ENCODE measurements around the gene ZNF25. TPM values are rescaled to one million over a fixed set of nuclear protein-coding genes. Genes with fewer than 3 reads are reported as not detected.
"Not testable (repeated sequence)": the region's sequence is repeated elsewhere in the genome, so short reads cannot be mapped to it uniquely, and the experiment has no call there.

Gene ZNF25
- total and polyA plus RNA-seq, 4 experiments from 2014 or later, result 6.1 to 14.7 (median 10.1) TPM

- Mint-ChIP-seq H3K4me1 (no peaks in the 10 kb centered on the region), H3K36me3 (peaks cover 82 to 89% of the 10 kb centered on the region in 2 donors), H3K27me3 (no peaks in the 10 kb centered on the region), H3K9me3 (peaks cover 3 to 55% (median 38%) of the 10 kb centered on the region in 8 donors), H3K27ac (no peak overlapping the region), H3K4me3 (no peak overlapping the region)
- H3K9me3 ChIP-seq (ENCODE audit: control insufficient read depth in 1 of 2, low read length in 2 of 2), result peaks cover 0 to 7% of the 10 kb centered on the region in 2 donors
- no peaks in the 10 kb centered on the region for H3K27me3 ChIP-seq (ENCODE audit: insufficient read depth, low read length)
- CTCF ChIA-PET (ENCODE audit: partially characterized antibody), result no interaction called here
- no peak overlapping the region for H3K27ac ChIP-seq (ENCODE audit: low read depth, low read length)
- no peaks in the 10 kb centered on the region for H3K4me1 ChIP-seq (ENCODE audit: insufficient read depth, low read length)
- intact Hi-C loops (cut with micrococcal nuclease), result no loop called here
- no peak overlapping the region for H3K4me3 ChIP-seq (ENCODE audit: low read length in 2 of 2)
- no peak for DNase-seq
- POLR2A ChIA-PET (ENCODE audit: partially characterized antibody), result no interaction called here
- H3K36me3 ChIP-seq (ENCODE audit: insufficient read depth, low read length), result peaks cover 38% of the 10 kb centered on the region
Measured at GRCh38 chr10:37952043-37952755, 24.2 kb downstream of the ZNF25 start.

GRCh38 chr10:37948210-37948609 is 28.2 kb downstream of the ZNF25 start:
- Histone ChIP-seq H3K27ac (ENCODE audit: low read depth, low read length) (no peak overlapping the region), H3K4me1 (ENCODE audit: insufficient read depth, low read length) (no peaks in the 10 kb centered on the region), H3K27me3 (ENCODE audit: insufficient read depth, low read length) (no peaks in the 10 kb centered on the region), H3K9me3 (ENCODE audit: control insufficient read depth in 1 of 2, low read length in 2 of 2) (peaks cover 0 to 7% of the 10 kb centered on the region in 2 donors), H3K4me3 (ENCODE audit: low read length in 2 of 2) (no peak overlapping the region), H3K36me3 (ENCODE audit: insufficient read depth, low read length) (peaks cover 15% of the 10 kb centered on the region)
- ChIA-PET CTCF (ENCODE audit: partially characterized antibody) (no interaction called here), POLR2A (ENCODE audit: partially characterized antibody) (no interaction called here)
- Mint-ChIP-seq H3K4me3 (no peak overlapping the region), H3K9me3 (peaks cover 3 to 32% (median 16%) of the 10 kb centered on the region in 8 donors), H3K27me3 (no peaks in the 10 kb centered on the region), H3K4me1 (no peaks in the 10 kb centered on the region), H3K36me3 (peaks cover 43 to 57% of the 10 kb centered on the region in 2 donors), H3K27ac (no peak overlapping the region)
- intact Hi-C loops (cut with micrococcal nuclease), result no loop called here
- no peak for DNase-seq

GRCh38 chr10:37947526-37947925 is 28.9 kb downstream of the ZNF25 start:
- Histone ChIP-seq H3K4me3 (ENCODE audit: low read length in 2 of 2) (no peak overlapping the region), H3K36me3 (ENCODE audit: insufficient read depth, low read length) (peaks cover 8% of the 10 kb centered on the region), H3K4me1 (ENCODE audit: insufficient read depth, low read length) (no peaks in the 10 kb centered on the region), H3K27ac (ENCODE audit: low read depth, low read length) (no peak overlapping the region), H3K27me3 (ENCODE audit: insufficient read depth, low read length) (no peaks in the 10 kb centered on the region), H3K9me3 (ENCODE audit: control insufficient read depth in 1 of 2, low read length in 2 of 2) (peaks cover 0 to 5% of the 10 kb centered on the region in 2 donors)
- Mint-ChIP-seq H3K4me3 (no peak overlapping the region), H3K9me3 (peaks cover 3 to 25% (median 10%) of the 10 kb centered on the region in 8 donors), H3K4me1 (no peaks in the 10 kb centered on the region), H3K27me3 (no peaks in the 10 kb centered on the region), H3K36me3 (peaks cover 36 to 51% of the 10 kb centered on the region in 2 donors), H3K27ac (no peak overlapping the region)
- CTCF ChIA-PET (ENCODE audit: partially characterized antibody), result no interaction called here
- intact Hi-C loops (cut with micrococcal nuclease), result no loop called here
- DNase-seq, result no peak
- POLR2A ChIA-PET (ENCODE audit: partially characterized antibody), result no interaction called here

GRCh38 chr10:37937864-37938263 is 38.6 kb downstream of the ZNF25 start:
- H3K27ac ChIP-seq (ENCODE audit: low read depth, low read length), result no peak overlapping the region
- Mint-ChIP-seq H3K4me3 (no peak overlapping the region), H3K36me3 (no peaks in the 10 kb centered on the region), H3K9me3 (no peaks in the 10 kb centered on the region), H3K27me3 (no peaks in the 10 kb centered on the region), H3K27ac (no peak overlapping the region), H3K4me1 (no peaks in the 10 kb centered on the region)
- no peak for DNase-seq
- POLR2A ChIA-PET (ENCODE audit: partially characterized antibody), result no interaction called here
- CTCF ChIA-PET (ENCODE audit: partially characterized antibody), result no interaction called here
- intact Hi-C loops (cut with micrococcal nuclease), result no loop called here
- no peak overlapping the region for H3K4me3 ChIP-seq (ENCODE audit: low read length in 2 of 2)
- no peaks in the 10 kb centered on the region for H3K9me3 ChIP-seq (ENCODE audit: control insufficient read depth in 1 of 2, low read length in 2 of 2)
- H3K27me3 ChIP-seq (ENCODE audit: insufficient read depth, low read length), result no peaks in the 10 kb centered on the region
- no peaks in the 10 kb centered on the region for H3K36me3 ChIP-seq (ENCODE audit: insufficient read depth, low read length)
- H3K4me1 ChIP-seq (ENCODE audit: insufficient read depth, low read length), result no peaks in the 10 kb centered on the region

GRCh38 chr10:37934791-37935190 is 41.7 kb downstream of the ZNF25 start:
- no peaks in the 10 kb centered on the region for H3K9me3 ChIP-seq (ENCODE audit: control insufficient read depth in 1 of 2, low read length in 2 of 2)
- H3K36me3 Mint-ChIP-seq, result no peaks in the 10 kb centered on the region
- ChIA-PET CTCF (ENCODE audit: partially characterized antibody) (no interaction called here), POLR2A (ENCODE audit: partially characterized antibody) (no interaction called here)
- H3K4me3 ChIP-seq (ENCODE audit: low read length in 2 of 2), result no peak overlapping the region
- H3K9me3 Mint-ChIP-seq, result peaks cover 0 to 2% (median 0%) of the 10 kb centered on the region in 8 donors
- no peaks in the 10 kb centered on the region for H3K36me3 ChIP-seq (ENCODE audit: insufficient read depth, low read length)
- H3K27ac Mint-ChIP-seq, result peak overlapping the region in 1 of 7 donors; percentile 28
- no peaks in the 10 kb centered on the region for H3K27me3 ChIP-seq (ENCODE audit: insufficient read depth, low read length)
- no peaks in the 10 kb centered on the region for H3K4me1 Mint-ChIP-seq
- H3K27me3 Mint-ChIP-seq, result no peaks in the 10 kb centered on the region
- intact Hi-C loops (cut with micrococcal nuclease), result no loop called here
- H3K4me1 ChIP-seq (ENCODE audit: insufficient read depth, low read length), result no peaks in the 10 kb centered on the region
- no peak overlapping the region for H3K4me3 Mint-ChIP-seq
- H3K27ac ChIP-seq (ENCODE audit: low read depth, low read length), result no peak overlapping the region
- no peak for DNase-seq

GRCh38 chr10:37930423-37930822 is 46.0 kb downstream of the ZNF25 start:
- no peaks in the 10 kb centered on the region for H3K27me3 Mint-ChIP-seq
- no peaks in the 10 kb centered on the region for H3K4me1 Mint-ChIP-seq
- no peak for DNase-seq
- H3K36me3 ChIP-seq (ENCODE audit: insufficient read depth, low read length), result no peaks in the 10 kb centered on the region
- H3K27ac ChIP-seq (ENCODE audit: low read depth, low read length), result no peak overlapping the region
- H3K9me3 Mint-ChIP-seq, result peaks cover 0 to 2% (median 0%) of the 10 kb centered on the region in 8 donors
- no peak overlapping the region for H3K4me3 Mint-ChIP-seq
- H3K27ac Mint-ChIP-seq, result no peak overlapping the region
- H3K9me3 ChIP-seq (ENCODE audit: control insufficient read depth in 1 of 2, low read length in 2 of 2), result no peaks in the 10 kb centered on the region
- no peaks in the 10 kb centered on the region for H3K36me3 Mint-ChIP-seq
- POLR2A ChIA-PET (ENCODE audit: partially characterized antibody), result no interaction called here
- intact Hi-C loops (cut with micrococcal nuclease), result no loop called here
- H3K27me3 ChIP-seq (ENCODE audit: insufficient read depth, low read length), result no peaks in the 10 kb centered on the region
- H3K4me3 ChIP-seq (ENCODE audit: low read length in 2 of 2), result no peak overlapping the region
- H3K4me1 ChIP-seq (ENCODE audit: insufficient read depth, low read length), result no peaks in the 10 kb centered on the region
- CTCF ChIA-PET (ENCODE audit: partially characterized antibody), result no interaction called here

- H3K36me3 Mint-ChIP-seq; intact Hi-C loops (cut with micrococcal nuclease); H3K4me3 ChIP-seq (ENCODE audit: low read length in 2 of 2); H3K27ac Mint-ChIP-seq; H3K36me3 ChIP-seq (ENCODE audit: insufficient read depth, low read length); H3K9me3 ChIP-seq (ENCODE audit: control insufficient read depth in 1 of 2, low read length in 2 of 2); POLR2A ChIA-PET (ENCODE audit: partially characterized antibody); H3K27me3 Mint-ChIP-seq; DNase-seq; H3K27me3 ChIP-seq (ENCODE audit: insufficient read depth, low read length); CTCF ChIA-PET (ENCODE audit: partially characterized antibody); H3K4me3 Mint-ChIP-seq; H3K27ac ChIP-seq (ENCODE audit: low read depth, low read length); H3K4me1 Mint-ChIP-seq; H3K4me1 ChIP-seq (ENCODE audit: insufficient read depth, low read length): not testable (repeated sequence)
- H3K9me3 Mint-ChIP-seq, result peaks cover 2 to 17% (median 10%) of the 10 kb centered on the region in 8 donors
Measured at GRCh38 chr10:37908165-37908564, 68.3 kb downstream of the ZNF25 start.

All from CD4-positive, alpha-beta memory T cell (primary cell).